Fibroblast of lung (primary cell): ENCODE results near the gene PNPLA7. TPM values are rescaled to one million over a fixed set of nuclear protein-coding genes. Genes with fewer than 3 reads are reported as not detected.
"Not testable (repeated sequence)": the region's sequence is repeated elsewhere in the genome, so short reads cannot be mapped to it uniquely, and the experiment has no call there.

ENCODE experiments used
- DNase-seq, 2 donors: peaks; one replicate each; pipeline versions ENCODE4 v3.0.0 to v3.0.0-alpha.2; 2010; ENCODE audit warnings: low read depth in 2 of 2
- H2AFZ ChIP-seq: 2 replicates; pipeline ENCODE4 v1.5.1; 2012; ENCODE audit warnings: low read length, control low read depth, inconsistent platforms
- H3K27ac ChIP-seq: 2 replicates; pipeline ENCODE4 v1.5.1; 2011; ENCODE audit warnings: low read length, control low read depth; ENCODE audit not compliant: insufficient read depth
- H3K27me3 ChIP-seq: 2 replicates; pipeline ENCODE4 v1.5.1; 2011; ENCODE audit warnings: mild to moderate bottlenecking, low read length; ENCODE audit not compliant: control insufficient read depth, insufficient read depth
- H3K36me3 ChIP-seq: 2 replicates; pipeline ENCODE4 v1.5.1; 2011; ENCODE audit warnings: low read length; ENCODE audit not compliant: control insufficient read depth, insufficient read depth
- H3K4me1 ChIP-seq: 2 replicates; pipeline ENCODE4 v1.5.1; 2011; ENCODE audit warnings: low read length; ENCODE audit not compliant: control insufficient read depth, insufficient read depth; ENCODE audit errors: extremely low read depth
- H3K4me2 ChIP-seq: 2 replicates; pipeline ENCODE4 v1.5.1; 2011; ENCODE audit warnings: low read length, control low read depth; ENCODE audit not compliant: insufficient read depth; ENCODE audit errors: extremely low read depth
- H3K4me3 ChIP-seq, 4 experiments: fragments of 200-600 bp in 1 of 4; sonication (generic) in 1 of 4; replicated peaks in 1 of 4; 2 replicates each; pipeline ENCODE4 v1.5.1; 2011 to 2016; ENCODE audit warnings: low read length in 4 of 4, low read depth in 3 of 4, mild to moderate bottlenecking in 3 of 4, control low read depth in 2 of 4, inconsistent platforms in 1 of 4, mixed read lengths in 1 of 4; ENCODE audit not compliant: insufficient read depth in 1 of 4; ENCODE audit errors: control extremely low read depth in 1 of 4
- H3K79me2 ChIP-seq: 2 replicates; pipeline ENCODE4 v1.5.1; 2012; ENCODE audit warnings: mild to moderate bottlenecking, low read length, inconsistent platforms; ENCODE audit not compliant: control insufficient read depth, insufficient read depth
- H3K9ac ChIP-seq: 2 replicates; pipeline ENCODE4 v1.5.1; 2011; ENCODE audit warnings: mild to moderate bottlenecking, low read length, control low read depth; ENCODE audit not compliant: insufficient read depth
- H3K9me3 ChIP-seq: 2 replicates; pipeline ENCODE4 v1.5.1; 2012; ENCODE audit warnings: low read depth, low read length; ENCODE audit not compliant: control insufficient read depth, insufficient read depth
- H4K20me1 ChIP-seq: 2 replicates; pipeline ENCODE4 v1.5.1; 2011; ENCODE audit warnings: low read length; ENCODE audit not compliant: control insufficient read depth, insufficient read depth; ENCODE audit errors: extremely low read depth
- CTCF ChIP-seq, 2 donors: IDR thresholded peaks in 1 of 2; conservative IDR thresholded peaks in 1 of 2; 1 replicate in 1 of 2; 2 replicates in 1 of 2; pipeline ENCODE4 v1.5.1; 2011 to 2012; ENCODE audit warnings: low read length in 2 of 2, control low read depth in 1 of 2, inconsistent platforms in 1 of 2, low read depth in 1 of 2, mild to moderate bottlenecking in 1 of 2
- EZH2 ChIP-seq: IDR thresholded peaks from 2 replicates; pipeline ENCODE4 v1.5.1; 2012; ENCODE audit warnings: low read length, control low read depth, mild to moderate bottlenecking; ENCODE audit errors: missing control alignments
- polyA plus RNA-seq, 2 donors: library from polyadenylated mRNA; depleted of rRNA in 1 of 2; stranded (reverse) in 1 of 2; unstranded in 1 of 2; fragments of >200 nt; gene quantifications; 2 replicates each; pipeline ENCODE4 v1.2.1, GENCODE V29; 2011 to 2012; ENCODE audit warnings: missing spikeins in 1 of 2
- total RNA-seq: library from RNA; depleted of rRNA; stranded (reverse); fragments of >200 nt; gene quantifications from 2 replicates; pipeline ENCODE4 v1.2.1, GENCODE V29; 2014

Gene PNPLA7
- total and polyA plus RNA-seq, 2 donors (not counting 1 experiment from before 2014, with no cell fraction given), result 0.23 to 3.0 TPM

- Histone ChIP-seq H4K20me1 (no peaks in the 10 kb centered on the region), H3K36me3 (no peaks in the 10 kb centered on the region), H3K9ac (no peak overlapping the region), H3K79me2 (no peaks in the 10 kb centered on the region), H3K4me3 (no peak overlapping the region), H3K4me1 (no peaks in the 10 kb centered on the region), H3K27me3 (no peaks in the 10 kb centered on the region), H3K4me2 (no peak overlapping the region), H3K27ac (no peak overlapping the region), H2AFZ (no peak overlapping the region), H3K9me3 (no peaks in the 10 kb centered on the region)
- TF ChIP-seq CTCF (conservative IDR thresholded peaks at IDR 0.05 in 1 of 2, IDR thresholded peaks at IDR 0.05 in 1 of 2; ENCODE audit: low read depth in 1 of 2, low read length in 2 of 2) (no peak), EZH2 (no peak)
- no peak for DNase-seq
Measured at GRCh38 chr9:137515338-137515724, 34.9 kb downstream of the PNPLA7 start.

GRCh38 chr9:137514691-137515337 lies 35.4 kb downstream of the PNPLA7 start:
- TF ChIP-seq EZH2 (no peak), CTCF (conservative IDR thresholded peaks at IDR 0.05 in 1 of 2, IDR thresholded peaks at IDR 0.05 in 1 of 2; ENCODE audit: low read depth in 1 of 2, low read length in 2 of 2) (no peak)
- Histone ChIP-seq H3K27ac (no peak overlapping the region), H3K9me3 (no peaks in the 10 kb centered on the region), H3K4me3 (no peak overlapping the region), H2AFZ (no peak overlapping the region), H3K79me2 (no peaks in the 10 kb centered on the region), H3K4me1 (no peaks in the 10 kb centered on the region), H3K9ac (no peak overlapping the region), H4K20me1 (no peaks in the 10 kb centered on the region), H3K4me2 (no peak overlapping the region), H3K36me3 (no peaks in the 10 kb centered on the region), H3K27me3 (no peaks in the 10 kb centered on the region)
- no peak for DNase-seq

- H3K36me3 ChIP-seq, H2AFZ ChIP-seq, H3K4me3 ChIP-seq, DNase-seq, H3K4me1 ChIP-seq, H3K4me2 ChIP-seq, H4K20me1 ChIP-seq, H3K27me3 ChIP-seq, H3K9ac ChIP-seq, H3K79me2 ChIP-seq, H3K9me3 ChIP-seq, H3K27ac ChIP-seq: not testable (repeated sequence)
Measured at GRCh38 chr9:137513801-137514570, 36.2 kb downstream of the PNPLA7 start.

GRCh38 chr9:137513136-137513535 lies 37.1 kb downstream of the PNPLA7 start:
- not testable (repeated sequence) for H3K9ac ChIP-seq, H2AFZ ChIP-seq, DNase-seq, H3K4me3 ChIP-seq, H4K20me1 ChIP-seq, H3K36me3 ChIP-seq, H3K79me2 ChIP-seq, H3K4me2 ChIP-seq, H3K27ac ChIP-seq, H3K27me3 ChIP-seq, H3K4me1 ChIP-seq, H3K9me3 ChIP-seq
